ENCODE measurements around the gene TMEM248.
"Not testable (repeated sequence)": the region's sequence is repeated elsewhere in the genome, so short reads cannot be mapped to it uniquely, and the experiment has no call there.

Gene TMEM248

DNA sequence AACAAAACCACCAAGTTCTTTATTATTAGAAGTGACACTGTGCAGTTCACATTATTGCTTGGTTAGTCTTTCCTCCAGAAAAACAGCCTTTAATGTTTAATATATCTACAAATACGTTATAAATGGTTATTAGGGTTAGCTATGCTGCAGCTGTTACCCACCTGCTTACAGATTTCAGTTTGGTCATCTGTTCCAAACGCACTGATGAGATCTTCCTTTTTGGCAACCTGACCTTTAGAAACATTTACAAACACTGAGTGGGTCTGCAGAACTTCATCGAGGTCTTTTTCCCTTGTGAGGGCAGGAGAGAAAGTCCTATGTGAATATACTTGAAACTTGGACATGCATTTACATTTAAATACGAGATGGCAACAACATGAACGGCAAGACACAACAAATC is 73.0 kb downstream of the TMEM248 start:
- peaks cover 0 to 32% of the 10 kb centered on the region in 2 donors for H3K36me3 ChIP-seq (ENCODE audit: control insufficient read depth in 1 of 2, insufficient read depth in 2 of 2, low read length in 2 of 2)
- not testable (repeated sequence) for H3K4me1 ChIP-seq (ENCODE audit: control insufficient read depth in 1 of 2, insufficient read depth in 2 of 2, low read length in 2 of 2); H3K27me3 ChIP-seq (ENCODE audit: control insufficient read depth in 1 of 2, insufficient read depth in 2 of 2, low read length in 2 of 2); H3K9me3 ChIP-seq (ENCODE audit: control insufficient read depth in 1 of 2, low read length in 2 of 2)
- H3K27ac ChIP-seq (ENCODE audit: low read depth, low read length) = peak overlapping the region; percentile 98
- H3K4me3 ChIP-seq (ENCODE audit: low read depth in 1 of 2, low read length in 2 of 2) = peak overlapping the region; percentile 60 to 83
- H3K9ac ChIP-seq (ENCODE audit: low read depth in 1 of 2, low read length in 2 of 2) = peak overlapping the region; percentile 78 to 88

DNA sequence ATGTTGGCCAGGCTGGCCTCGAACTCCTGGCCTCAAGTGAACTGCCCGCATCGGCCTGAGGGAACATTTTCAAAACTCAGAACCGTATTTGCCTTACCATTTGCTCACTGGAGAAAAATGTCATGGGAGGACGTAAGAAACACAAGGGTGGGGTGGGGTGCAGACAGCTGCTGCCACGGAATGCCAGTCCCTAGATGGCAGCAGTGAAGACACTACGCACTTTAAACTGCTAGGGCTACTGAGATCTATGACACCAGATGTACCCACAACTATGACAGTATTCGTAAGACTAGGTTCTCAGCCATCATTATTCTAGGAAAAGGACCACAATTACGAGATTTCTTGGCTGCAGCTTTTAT is 73.6 kb downstream of the TMEM248 start:
- peaks cover 0 to 29% of the 10 kb centered on the region in 2 donors for H3K36me3 ChIP-seq (ENCODE audit: control insufficient read depth in 1 of 2, insufficient read depth in 2 of 2, low read length in 2 of 2)

DNA sequence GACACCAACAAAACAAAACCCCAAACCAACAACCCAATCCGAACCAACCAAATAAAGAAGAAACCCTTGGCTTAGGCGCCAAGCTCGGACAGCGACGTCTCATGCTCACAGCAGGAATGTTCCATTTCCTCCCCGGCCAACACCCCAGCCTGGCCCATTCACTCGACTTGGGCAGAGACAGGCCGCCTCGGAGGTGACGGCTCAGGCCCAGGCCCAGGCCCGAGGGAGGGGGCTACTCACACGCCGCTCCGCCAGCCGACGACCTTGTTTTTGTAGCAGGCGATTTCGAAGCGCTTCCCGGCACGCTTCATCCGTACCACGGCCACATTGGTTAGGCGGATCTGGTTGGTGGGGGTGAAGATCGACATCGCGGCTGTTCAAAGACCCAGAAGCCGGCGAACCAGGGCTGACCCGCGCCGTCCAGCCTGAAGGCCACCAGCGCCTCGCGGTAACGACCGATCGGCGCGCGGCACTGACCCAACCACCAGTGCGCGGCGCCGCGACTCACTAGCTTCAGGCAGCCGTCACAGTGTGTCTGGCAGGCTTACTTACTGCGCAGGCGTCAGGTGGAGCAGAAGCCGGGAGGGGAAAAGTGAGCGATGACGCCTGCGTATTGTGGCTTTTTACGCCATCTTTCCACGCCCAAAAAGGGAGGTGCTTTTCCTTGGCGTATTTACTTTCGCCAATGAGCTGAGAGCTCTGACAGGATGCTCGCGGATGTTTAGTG is 74.2 kb downstream of the TMEM248 start, which contains the start of gene SBDS:
TSS of gene SBDS (minus strand) at position 537 of the 727 bp plus-strand sequence. CDS start at position 368, 169 bp downstream.
- H3K27me3 ChIP-seq (ENCODE audit: control insufficient read depth in 1 of 2, insufficient read depth in 2 of 2, low read length in 2 of 2); H3K4me1 ChIP-seq (ENCODE audit: control insufficient read depth in 1 of 2, insufficient read depth in 2 of 2, low read length in 2 of 2); H3K9me3 ChIP-seq (ENCODE audit: control insufficient read depth in 1 of 2, low read length in 2 of 2): not testable (repeated sequence)
- peaks cover 0 to 27% of the 10 kb centered on the region in 2 donors for H3K36me3 ChIP-seq (ENCODE audit: control insufficient read depth in 1 of 2, insufficient read depth in 2 of 2, low read length in 2 of 2)
- H3K4me3 ChIP-seq (ENCODE audit: low read depth in 1 of 2, low read length in 2 of 2) = peak within 1 kb of the TSS; percentile 73 to 83
- peak within 1 kb of the TSS; percentile 98 for H3K27ac ChIP-seq (ENCODE audit: low read depth, low read length)
- H3K9ac ChIP-seq (ENCODE audit: low read depth in 1 of 2, low read length in 2 of 2) = peak within 1 kb of the TSS; percentile 78 to 88

More for the DNA sequence above, 73.6 kb downstream of the TMEM248 start:
- not testable (repeated sequence) for H3K27me3 ChIP-seq (ENCODE audit: control insufficient read depth in 1 of 2, insufficient read depth in 2 of 2, low read length in 2 of 2); H3K4me1 ChIP-seq (ENCODE audit: control insufficient read depth in 1 of 2, insufficient read depth in 2 of 2, low read length in 2 of 2); H3K9me3 ChIP-seq (ENCODE audit: control insufficient read depth in 1 of 2, low read length in 2 of 2)
- Histone ChIP-seq H3K27ac (ENCODE audit: low read depth, low read length) (peak overlapping the region; percentile 98), H3K4me3 (ENCODE audit: low read depth in 1 of 2, low read length in 2 of 2) (peak overlapping the region; percentile 60 to 83), H3K9ac (ENCODE audit: low read depth in 1 of 2, low read length in 2 of 2) (peak overlapping the region; percentile 78 to 88)

DNA sequence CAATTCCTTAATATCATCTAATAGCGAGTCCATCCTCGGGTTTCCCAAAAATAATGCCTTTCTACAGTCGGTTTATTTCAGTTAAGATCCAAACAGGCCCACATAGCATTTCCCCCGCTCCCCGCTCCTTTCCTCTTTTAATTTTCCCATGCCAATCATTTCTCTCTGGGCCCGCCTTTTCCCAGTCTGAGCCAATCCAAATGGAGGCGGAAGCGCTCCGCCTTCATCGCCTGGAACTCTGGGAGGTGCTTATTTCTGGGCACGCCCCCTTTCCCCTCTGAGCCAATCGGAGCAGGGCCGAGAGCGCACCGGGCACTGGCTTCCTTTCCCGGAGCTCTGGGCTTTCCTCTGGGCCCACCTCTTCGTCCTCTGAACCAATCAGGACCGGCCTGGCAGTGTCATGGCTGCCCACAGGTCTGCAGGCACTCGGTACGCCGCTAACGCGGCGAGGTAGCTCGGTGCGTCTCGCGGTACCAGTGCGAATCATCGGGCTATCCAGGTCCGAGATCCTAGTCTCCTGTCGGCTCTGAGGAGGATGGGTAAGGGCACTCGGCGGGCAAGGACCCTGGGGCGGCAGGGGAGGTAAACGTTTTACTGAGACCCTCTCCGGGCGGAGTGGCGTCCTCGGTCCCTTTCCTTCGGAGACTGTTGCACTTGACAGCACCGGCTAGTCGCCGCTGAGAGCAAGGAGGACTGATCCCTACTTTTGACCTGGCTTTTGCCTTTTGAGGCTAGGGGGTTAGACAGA is 75.6 kb downstream of the TMEM248 start, which contains the start of gene TYW1:
TSS of gene TYW1 (plus strand) at position 390 of the 748 bp plus-strand sequence. CDS start at position 536, 146 bp downstream.
- peak within 1 kb of the TSS; percentile 80 for H3K9ac ChIP-seq (ENCODE audit: low read depth in 1 of 2, low read length in 2 of 2)
- not testable (repeated sequence) for H3K9me3 ChIP-seq (ENCODE audit: control insufficient read depth in 1 of 2, low read length in 2 of 2)

GRCh38 chr7:67000601-67001258 is 79.7 kb downstream of the TMEM248 start:
- H3K4me3 ChIP-seq (ENCODE audit: low read depth in 1 of 2, low read length in 2 of 2); H3K36me3 ChIP-seq (ENCODE audit: control insufficient read depth in 1 of 2, insufficient read depth in 2 of 2, low read length in 2 of 2); H3K9me3 ChIP-seq (ENCODE audit: control insufficient read depth in 1 of 2, low read length in 2 of 2); H3K9ac ChIP-seq (ENCODE audit: low read depth in 1 of 2, low read length in 2 of 2); H3K27me3 ChIP-seq (ENCODE audit: control insufficient read depth in 1 of 2, insufficient read depth in 2 of 2, low read length in 2 of 2); H3K4me1 ChIP-seq (ENCODE audit: control insufficient read depth in 1 of 2, insufficient read depth in 2 of 2, low read length in 2 of 2); H3K27ac ChIP-seq (ENCODE audit: low read depth, low read length): not testable (repeated sequence)

More for the DNA sequence above, 75.6 kb downstream of the TMEM248 start, which contains the start of gene TYW1:
- H3K27ac ChIP-seq (ENCODE audit: low read depth, low read length) = peak within 1 kb of the TSS; percentile 42
- not testable (repeated sequence) for H3K27me3 ChIP-seq (ENCODE audit: control insufficient read depth in 1 of 2, insufficient read depth in 2 of 2, low read length in 2 of 2); H3K4me1 ChIP-seq (ENCODE audit: control insufficient read depth in 1 of 2, insufficient read depth in 2 of 2, low read length in 2 of 2)
- H3K4me3 ChIP-seq (ENCODE audit: low read depth in 1 of 2, low read length in 2 of 2) = peak within 1 kb of the TSS; percentile 79 to 83
- peaks cover 0 to 18% of the 10 kb centered on the region in 2 donors for H3K36me3 ChIP-seq (ENCODE audit: control insufficient read depth in 1 of 2, insufficient read depth in 2 of 2, low read length in 2 of 2)

GRCh38 chr7:67004145-67004544 is 83.1 kb downstream of the TMEM248 start:
- not testable (repeated sequence) for H3K27ac ChIP-seq (ENCODE audit: low read depth, low read length); H3K9ac ChIP-seq (ENCODE audit: low read depth in 1 of 2, low read length in 2 of 2); H3K27me3 ChIP-seq (ENCODE audit: control insufficient read depth in 1 of 2, insufficient read depth in 2 of 2, low read length in 2 of 2); H3K9me3 ChIP-seq (ENCODE audit: control insufficient read depth in 1 of 2, low read length in 2 of 2); H3K4me3 ChIP-seq (ENCODE audit: low read depth in 1 of 2, low read length in 2 of 2); H3K4me1 ChIP-seq (ENCODE audit: control insufficient read depth in 1 of 2, insufficient read depth in 2 of 2, low read length in 2 of 2)
- peaks cover 5 to 18% of the 10 kb centered on the region in 2 donors for H3K36me3 ChIP-seq (ENCODE audit: control insufficient read depth in 1 of 2, insufficient read depth in 2 of 2, low read length in 2 of 2)

GRCh38 chr7:67006965-67007364 is 85.9 kb downstream of the TMEM248 start:
- Histone ChIP-seq H3K27me3 (ENCODE audit: control insufficient read depth in 1 of 2, insufficient read depth in 2 of 2, low read length in 2 of 2) (no peaks in the 10 kb centered on the region), H3K36me3 (ENCODE audit: control insufficient read depth in 1 of 2, insufficient read depth in 2 of 2, low read length in 2 of 2) (peaks cover 5 to 33% of the 10 kb centered on the region in 2 donors), H3K27ac (ENCODE audit: low read depth, low read length) (no peak overlapping the region), H3K9ac (ENCODE audit: low read depth in 1 of 2, low read length in 2 of 2) (no peak overlapping the region), H3K4me3 (ENCODE audit: low read depth in 1 of 2, low read length in 2 of 2) (no peak overlapping the region), H3K4me1 (ENCODE audit: control insufficient read depth in 1 of 2, insufficient read depth in 2 of 2, low read length in 2 of 2) (no peaks in the 10 kb centered on the region), H3K9me3 (ENCODE audit: control insufficient read depth in 1 of 2, low read length in 2 of 2) (no peaks in the 10 kb centered on the region)
